ENCODE data around the gene POLA1. TPM values are rescaled to one million over a fixed set of nuclear protein-coding genes. Genes with fewer than 3 reads are reported as not detected.
A peak's percentile ranks its signal among the peaks of the same experiment; 100 is the strongest.
"Not testable (repeated sequence)": the region's sequence is repeated elsewhere in the genome, so short reads cannot be mapped to it uniquely, and the experiment has no call there.

The POLA1 gene, protein sequence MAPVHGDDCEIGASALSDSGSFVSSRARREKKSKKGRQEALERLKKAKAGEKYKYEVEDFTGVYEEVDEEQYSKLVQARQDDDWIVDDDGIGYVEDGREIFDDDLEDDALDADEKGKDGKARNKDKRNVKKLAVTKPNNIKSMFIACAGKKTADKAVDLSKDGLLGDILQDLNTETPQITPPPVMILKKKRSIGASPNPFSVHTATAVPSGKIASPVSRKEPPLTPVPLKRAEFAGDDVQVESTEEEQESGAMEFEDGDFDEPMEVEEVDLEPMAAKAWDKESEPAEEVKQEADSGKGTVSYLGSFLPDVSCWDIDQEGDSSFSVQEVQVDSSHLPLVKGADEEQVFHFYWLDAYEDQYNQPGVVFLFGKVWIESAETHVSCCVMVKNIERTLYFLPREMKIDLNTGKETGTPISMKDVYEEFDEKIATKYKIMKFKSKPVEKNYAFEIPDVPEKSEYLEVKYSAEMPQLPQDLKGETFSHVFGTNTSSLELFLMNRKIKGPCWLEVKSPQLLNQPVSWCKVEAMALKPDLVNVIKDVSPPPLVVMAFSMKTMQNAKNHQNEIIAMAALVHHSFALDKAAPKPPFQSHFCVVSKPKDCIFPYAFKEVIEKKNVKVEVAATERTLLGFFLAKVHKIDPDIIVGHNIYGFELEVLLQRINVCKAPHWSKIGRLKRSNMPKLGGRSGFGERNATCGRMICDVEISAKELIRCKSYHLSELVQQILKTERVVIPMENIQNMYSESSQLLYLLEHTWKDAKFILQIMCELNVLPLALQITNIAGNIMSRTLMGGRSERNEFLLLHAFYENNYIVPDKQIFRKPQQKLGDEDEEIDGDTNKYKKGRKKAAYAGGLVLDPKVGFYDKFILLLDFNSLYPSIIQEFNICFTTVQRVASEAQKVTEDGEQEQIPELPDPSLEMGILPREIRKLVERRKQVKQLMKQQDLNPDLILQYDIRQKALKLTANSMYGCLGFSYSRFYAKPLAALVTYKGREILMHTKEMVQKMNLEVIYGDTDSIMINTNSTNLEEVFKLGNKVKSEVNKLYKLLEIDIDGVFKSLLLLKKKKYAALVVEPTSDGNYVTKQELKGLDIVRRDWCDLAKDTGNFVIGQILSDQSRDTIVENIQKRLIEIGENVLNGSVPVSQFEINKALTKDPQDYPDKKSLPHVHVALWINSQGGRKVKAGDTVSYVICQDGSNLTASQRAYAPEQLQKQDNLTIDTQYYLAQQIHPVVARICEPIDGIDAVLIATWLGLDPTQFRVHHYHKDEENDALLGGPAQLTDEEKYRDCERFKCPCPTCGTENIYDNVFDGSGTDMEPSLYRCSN (N-terminal part only)
- total RNA-seq, result 8.7 TPM
- long read RNA-seq, full-length matches to known transcripts, result 1 of 3 reads
- long read RNA-seq, partial matches to known transcripts, result 2 of 3 reads
- long read RNA-seq, other reads (novel, unspliced or antisense), result 0 of 3 reads

DNA sequence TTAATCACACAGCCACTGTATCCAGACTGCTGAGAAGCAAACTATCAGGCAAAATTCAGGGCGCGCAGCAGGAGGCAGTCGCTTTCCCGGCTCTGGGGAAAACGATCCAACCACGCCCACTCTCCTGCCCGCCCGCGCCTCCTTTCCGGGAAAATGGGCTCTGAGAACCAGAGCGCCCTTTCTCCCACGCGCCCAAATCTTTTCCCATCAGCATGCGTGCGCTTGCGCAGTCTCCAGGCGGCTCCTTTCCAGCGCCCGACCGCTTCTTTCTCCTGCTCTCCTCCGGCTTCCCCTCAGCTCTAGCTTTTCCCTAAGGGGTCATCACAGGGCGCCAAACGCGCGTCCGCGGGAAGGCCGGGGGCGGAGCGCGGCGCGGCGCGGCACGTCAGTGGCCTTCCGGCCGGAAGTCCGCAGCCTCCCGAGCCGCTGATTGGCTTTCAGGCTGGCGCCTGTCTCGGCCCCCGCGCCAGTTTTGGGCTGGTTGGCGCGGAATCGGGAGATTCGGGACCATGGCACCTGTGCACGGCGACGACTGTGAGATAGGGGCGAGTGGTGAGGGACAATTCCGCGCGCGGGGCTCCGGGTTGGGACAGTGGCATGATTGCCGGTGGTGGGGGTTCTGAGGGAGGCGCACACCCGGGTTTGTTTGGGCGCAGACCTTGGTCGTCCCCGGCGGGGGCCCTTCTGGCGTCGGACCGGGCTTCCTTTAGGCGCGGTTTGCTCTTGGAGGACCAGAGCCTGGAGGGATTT, at the start of gene POLA1:
Gene POLA1, plus strand, starts transcription at position 466 of the 750 bp plus-strand sequence. Its CDS starts 44 bp downstream, at position 510.
- peak; percentile 94 for DNase-seq (ENCODE audit: low spot score)
- intact Hi-C loops (cut with DNase I), result no loop called here

DNA sequence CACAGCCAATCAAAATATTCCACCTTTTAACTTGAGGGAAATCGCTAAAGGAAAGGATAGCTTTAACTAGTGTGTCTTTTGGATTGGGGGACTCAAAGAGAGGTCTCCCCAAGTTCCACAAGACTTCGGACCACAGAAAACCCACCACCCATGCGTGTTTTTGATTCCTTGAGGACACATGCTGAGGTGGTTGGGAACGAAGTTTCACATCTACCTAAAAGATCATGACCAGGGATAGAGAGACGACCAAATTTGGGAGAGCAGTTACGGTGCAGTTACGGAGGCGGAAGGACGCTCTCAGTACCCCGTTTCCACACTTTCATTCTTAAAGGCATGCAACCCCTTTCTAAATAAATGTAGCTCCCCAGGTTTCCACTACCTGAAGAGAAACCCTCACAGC, 47.7 kb upstream of the POLA1 start:
- intact Hi-C loops (cut with DNase I), result no loop called here
- DNase-seq (ENCODE audit: low spot score), result no peak

DNA sequence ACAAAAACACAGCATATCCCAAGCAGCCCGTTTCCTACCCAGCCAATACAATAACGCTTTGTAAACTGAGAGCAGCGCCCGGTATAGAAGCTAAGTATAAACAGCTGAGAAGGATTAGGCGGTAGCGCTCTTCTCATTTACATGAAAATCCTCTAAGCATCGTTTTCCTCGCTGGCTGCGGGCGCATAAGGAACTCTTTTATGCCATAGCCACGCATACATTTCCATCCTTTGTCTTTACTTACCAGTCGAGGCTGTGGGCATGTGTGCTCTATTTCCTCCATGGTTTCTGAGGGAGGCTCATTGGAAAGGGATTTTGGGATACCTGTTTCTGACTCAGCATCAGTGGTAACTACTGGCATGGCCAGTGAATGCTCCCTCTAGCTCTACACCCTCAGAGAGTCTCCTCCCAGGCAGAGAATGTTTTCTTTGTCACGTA, 47.0 kb upstream of the POLA1 start:
- no peak for DNase-seq (ENCODE audit: low spot score)
- intact Hi-C loops (cut with DNase I), result no loop called here

DNA sequence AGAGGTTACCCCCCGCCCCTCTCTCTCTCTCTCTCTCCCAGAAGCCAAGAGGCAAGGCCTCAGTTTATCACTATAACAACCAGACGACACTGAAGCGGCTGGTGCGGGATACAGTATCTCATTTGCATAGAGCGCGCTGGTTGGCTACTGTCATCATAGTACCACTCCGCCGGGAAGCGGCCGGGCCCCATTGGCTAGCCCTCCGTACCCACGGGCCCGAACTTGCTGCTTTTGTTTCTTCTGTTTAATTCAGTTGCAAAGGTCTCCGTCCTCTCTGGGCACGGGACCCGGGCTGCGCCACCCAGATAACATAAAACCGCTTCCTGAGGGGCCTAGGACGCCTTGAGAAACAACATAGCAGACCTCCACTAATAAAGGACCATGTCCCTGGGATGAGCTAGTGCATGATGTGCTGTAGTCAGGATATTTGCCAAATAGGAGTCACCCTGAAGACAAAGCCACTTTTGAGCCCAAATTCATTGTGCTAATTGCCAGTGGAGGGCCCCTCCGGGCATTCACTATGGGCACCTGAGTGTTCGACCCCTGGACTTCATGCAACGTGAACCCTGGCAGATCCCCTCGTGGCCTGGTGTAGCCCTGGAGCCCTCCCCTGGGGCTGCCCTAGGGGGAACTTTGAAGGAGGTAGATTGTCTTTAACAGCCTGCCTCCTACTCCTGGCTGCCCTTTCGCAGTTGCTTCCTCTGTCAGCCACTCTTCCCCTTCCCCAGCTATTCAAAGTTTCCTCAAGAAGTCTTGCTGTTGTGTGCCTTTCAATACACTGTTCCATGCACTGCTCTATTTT, 46.3 kb upstream of the POLA1 start, which contains the start of gene PCYT1B:
Gene PCYT1B, minus strand, starts transcription at position 91 of the 802 bp plus-strand sequence. CDS start 242 bp downstream, outside the sequence.
- peak; percentile 85 for DNase-seq (ENCODE audit: low spot score)
- intact Hi-C loops (cut with DNase I), result no loop called here

GRCh38 chrX:24648495-24648894, 45.2 kb upstream of the POLA1 start:
- DNase-seq (ENCODE audit: low spot score), result no peak
- intact Hi-C loops (cut with DNase I), result no loop called here

GRCh38 chrX:24651783-24652182, 41.9 kb upstream of the POLA1 start:
- intact Hi-C loops (cut with DNase I), result no loop called here
- DNase-seq (ENCODE audit: low spot score), result no peak

DNA sequence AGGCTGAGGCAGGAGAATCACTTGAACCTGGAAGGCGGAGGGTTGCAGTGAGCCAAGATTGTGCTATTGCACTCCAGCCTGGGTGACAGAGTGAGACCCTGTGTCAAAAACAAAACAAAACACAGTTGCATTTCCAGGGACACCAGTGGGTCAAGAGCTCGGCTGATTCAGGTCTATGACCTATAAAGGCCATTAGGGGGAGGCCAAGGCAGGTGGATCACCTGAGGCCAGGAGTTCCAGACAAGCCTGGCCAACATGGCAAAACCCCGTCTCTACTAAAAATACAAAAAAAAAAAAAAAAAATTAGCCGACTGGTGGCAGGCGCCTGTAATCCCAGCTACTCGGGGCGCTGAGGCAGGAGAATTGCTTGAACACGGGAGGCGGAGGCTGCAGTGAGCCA, 38.0 kb upstream of the POLA1 start:
- intact Hi-C loops (cut with DNase I); DNase-seq (ENCODE audit: low spot score): not testable (repeated sequence)

DNA sequence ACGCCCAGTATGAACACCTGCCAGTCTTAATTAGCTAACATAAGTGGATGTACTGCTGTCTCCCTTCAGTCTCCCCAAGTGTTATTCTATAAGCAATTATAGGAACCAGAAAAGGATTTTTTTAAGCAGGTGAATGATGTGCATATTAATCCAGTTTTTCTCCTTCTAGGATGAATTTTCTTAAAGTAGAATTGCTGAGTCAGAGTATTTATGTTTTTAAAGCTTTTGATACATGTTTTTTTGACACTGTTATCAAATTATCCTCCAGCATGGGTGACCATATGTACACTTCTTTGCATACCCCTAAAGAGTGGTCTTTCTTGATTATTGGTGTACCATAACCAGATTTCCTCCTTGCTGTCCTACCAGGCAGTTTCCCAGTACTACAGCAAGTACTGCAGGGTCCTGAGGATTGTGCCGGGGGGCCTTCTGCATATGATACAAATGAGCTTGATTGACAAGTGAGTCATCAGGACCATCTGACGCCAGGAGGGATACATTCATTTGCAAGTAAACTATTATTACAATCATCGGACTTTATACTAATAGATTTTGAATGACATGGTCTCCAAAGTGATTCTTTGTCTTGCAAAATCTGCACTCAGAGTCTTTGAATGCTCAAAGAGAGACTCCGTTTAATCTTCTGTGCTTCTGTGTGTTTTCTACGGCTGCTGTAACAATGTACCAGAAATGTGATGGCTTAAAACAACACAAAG, 35.9 kb upstream of the POLA1 start:
- DNase-seq (ENCODE audit: low spot score), result no peak
- intact Hi-C loops (cut with DNase I), result no loop called here

- intact Hi-C loops (cut with DNase I), result no loop called here
- DNase-seq (ENCODE audit: low spot score), result no peak
These were observed 35.3 kb upstream of the POLA1 start for GRCh38 chrX:24658421-24658820.

GRCh38 chrX:24659106-24659505, 34.6 kb upstream of the POLA1 start:
- intact Hi-C loops (cut with DNase I), result no loop called here

GRCh38 chrX:24659646-24660045, 34.1 kb upstream of the POLA1 start:
- intact Hi-C loops (cut with DNase I), result no loop called here
- no peak for DNase-seq (ENCODE audit: low spot score)

More at GRCh38 chrX:24659106-24659505, 34.6 kb upstream of the POLA1 start:
- DNase-seq (ENCODE audit: low spot score), result no peak

GRCh38 chrX:24661292-24661691, 32.4 kb upstream of the POLA1 start:
- no peak for DNase-seq (ENCODE audit: low spot score)
- intact Hi-C loops (cut with DNase I), result no loop called here

DNA sequence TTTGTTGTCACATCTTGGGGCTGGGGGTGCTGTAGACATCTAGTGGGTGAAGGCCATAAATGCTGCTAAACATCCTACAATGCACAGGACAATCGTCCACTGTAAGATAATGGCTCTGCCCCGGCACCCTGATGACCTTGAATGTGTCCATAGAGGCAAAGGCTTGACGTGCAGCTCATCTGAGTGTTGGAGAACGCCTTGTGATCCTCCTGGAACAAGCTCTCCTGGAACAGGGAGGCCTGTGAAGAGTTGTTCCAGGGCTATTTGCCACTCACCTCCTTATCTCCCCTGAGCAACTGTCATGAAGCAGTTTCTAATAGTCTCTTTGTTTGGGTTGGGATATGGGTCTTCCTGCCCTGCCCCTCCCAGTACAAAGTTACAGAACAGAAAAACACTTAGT, 31.4 kb upstream of the POLA1 start:
- intact Hi-C loops (cut with DNase I), result no loop called here
- DNase-seq (ENCODE audit: low spot score), result no peak

DNA sequence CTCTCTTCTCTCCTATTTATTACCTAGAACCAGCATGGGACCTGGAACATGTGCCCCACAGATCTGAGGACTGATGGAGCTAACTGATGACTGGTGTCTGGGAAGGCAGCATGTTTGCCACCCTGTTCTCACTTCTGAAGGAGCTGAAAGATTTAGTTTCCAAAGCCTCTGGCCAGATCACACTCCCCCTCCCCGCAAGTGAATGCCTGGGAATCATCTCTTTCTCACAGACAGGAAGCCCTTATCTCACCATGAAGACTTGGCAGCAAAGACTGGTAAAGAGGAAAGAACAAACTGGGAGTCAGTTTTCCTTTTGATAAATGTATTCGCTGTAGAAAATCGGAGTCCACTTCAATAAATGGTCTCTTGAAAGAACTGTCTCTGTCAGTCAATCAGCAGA, 25.6 kb upstream of the POLA1 start:
- DNase-seq (ENCODE audit: low spot score), result no peak
- intact Hi-C loops (cut with DNase I), result no loop called here

DNA sequence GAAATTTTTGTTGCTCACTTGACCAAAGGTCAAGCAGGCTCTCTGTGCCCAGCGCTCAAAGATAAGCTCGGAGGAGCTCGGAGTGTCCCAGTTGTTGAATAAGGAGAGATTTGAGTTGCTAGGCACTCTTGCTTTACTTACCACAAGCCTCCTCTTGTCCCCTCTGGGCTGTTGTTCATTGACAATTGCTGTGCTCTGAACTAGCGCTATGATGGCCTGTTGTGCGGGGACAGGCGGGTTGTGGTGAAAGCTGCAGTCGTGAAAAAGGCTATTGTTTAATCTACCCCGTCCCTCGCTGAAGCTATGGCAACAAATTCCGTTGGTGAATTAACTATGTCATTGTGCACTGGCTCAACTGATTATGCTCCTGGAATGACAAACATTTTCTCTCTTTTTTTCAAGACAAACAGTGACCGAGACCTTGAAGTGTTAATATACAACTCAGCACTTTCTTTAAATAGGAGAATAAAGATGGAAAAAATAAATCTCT, 21.0 kb upstream of the POLA1 start:
- intact Hi-C loops (cut with DNase I), result no loop called here
- DNase-seq (ENCODE audit: low spot score), result no peak

- no peak for DNase-seq (ENCODE audit: low spot score)
- intact Hi-C loops (cut with DNase I), result no loop called here
These were observed 20.3 kb upstream of the POLA1 start for GRCh38 chrX:24673424-24673823.

DNA sequence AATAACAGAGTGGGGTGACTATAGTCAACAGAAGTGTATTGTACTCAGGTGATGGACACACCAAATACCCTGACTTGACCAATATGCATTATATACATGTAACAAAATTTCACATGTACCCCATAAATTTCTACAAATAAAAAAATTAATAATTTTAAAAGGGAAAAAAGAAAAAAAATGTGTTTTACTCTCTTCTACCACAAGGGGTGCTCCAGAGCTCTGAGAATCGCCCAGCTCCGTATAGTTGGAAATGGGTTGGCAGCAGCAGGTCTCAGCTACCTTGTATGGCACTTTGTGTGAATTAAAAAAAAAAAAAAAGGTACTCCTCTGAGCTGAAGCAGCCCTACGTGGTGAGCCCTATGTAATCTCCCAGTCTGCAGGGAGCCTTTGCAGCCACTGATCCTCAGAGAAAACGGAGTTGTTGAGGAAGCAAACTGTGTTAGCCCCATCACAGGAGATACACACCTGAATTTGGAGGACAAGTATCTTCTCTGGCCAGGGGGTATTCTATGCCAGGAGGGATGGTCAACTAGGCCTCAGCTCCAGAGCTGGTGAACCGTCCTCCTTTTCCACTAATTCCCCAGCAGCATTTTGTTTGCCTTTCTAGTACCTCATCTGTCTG, 17.2 kb upstream of the POLA1 start:
- intact Hi-C loops (cut with DNase I), result no loop called here
- no peak for DNase-seq (ENCODE audit: low spot score)

Data from cardiac septum (tissue), 1 donor.